Heart left ventricle (tissue), 16 donors: ENCODE results near the gene PLCD1. TPM values are rescaled to one million over a fixed set of nuclear protein-coding genes. Genes with fewer than 3 reads are reported as not detected.

Experiments
- ATAC-seq, 4 donors: fragments of 200-7000 bp; cut with Tn5 transposase; one replicate each; pipeline ENCODE4 v1.9.1; 2020 to 2022; ENCODE audit warnings: moderate library complexity in 4 of 4, mild to moderate bottlenecking in 3 of 4, moderate number of reproducible peaks in 1 of 4
- DNase-seq, 5 donors: peaks; one replicate each; pipeline ENCODE4 v3.0.0-alpha.2; 2020
- H3K27ac ChIP-seq, 12 donors: fragments of 200-600 bp; sonication (generic) in 4 of 12; one replicate each; pipeline versions ENCODE4 v1.5.0 to v1.8.0; 2016 to 2022; ENCODE audit warnings: mild to moderate bottlenecking in 2 of 12
- H3K27me3 ChIP-seq, 9 donors: fragments of 200-600 bp; sonication (generic) in 2 of 9; one replicate each; pipeline versions ENCODE4 v1.5.1 to v1.8.0; 2016 to 2022; ENCODE audit warnings: mild to moderate bottlenecking in 3 of 9
- H3K36me3 ChIP-seq, 9 donors: fragments of 200-600 bp; sonication (generic) in 2 of 9; one replicate each; pipeline versions ENCODE4 v1.5.0 to v1.8.0; 2018 to 2022; ENCODE audit warnings: mild to moderate bottlenecking in 2 of 9
- H3K4me1 ChIP-seq, 12 donors: fragments of 200-600 bp; sonication (generic) in 4 of 12; one replicate each; pipeline versions ENCODE4 v1.5.0 to v1.8.0; 2016 to 2022; ENCODE audit warnings: mild to moderate bottlenecking in 3 of 12
- H3K4me3 ChIP-seq, 12 donors: fragments of 200-600 bp; sonication (generic) in 4 of 12; one replicate each; pipeline versions ENCODE4 v1.5.0 to v1.8.0; 2017 to 2022; ENCODE audit warnings: mild to moderate bottlenecking in 9 of 12, moderate library complexity in 4 of 12
- H3K9me3 ChIP-seq, 12 donors: fragments of 200-600 bp; sonication (generic) in 4 of 12; one replicate each; pipeline versions ENCODE4 v1.5.0 to v1.8.0; 2016 to 2022; ENCODE audit warnings: mild to moderate bottlenecking in 1 of 12
- POLR2A ChIP-seq, 2 donors: fragments of 450-650 bp; IDR thresholded peaks; one replicate each; pipeline ENCODE4 v1.6.1; 2017; ENCODE audit warnings: antibody characterized with exemption in 2 of 2, mild to moderate bottlenecking in 2 of 2, moderate library complexity in 2 of 2
- WGBS, 4 donors: extraction: QIAGEN DNeasy Blood & Tissue Kit in 2 of 4; methylation state at CpG; one replicate each; pipeline versions ENCODE4 v1.1.5 to v1.1.7; 2013 to 2018; 5-methylcytosine and 5-hydroxymethylcytosine counted together
- intact Hi-C, 10 donors: fragments of 100-400 bp; cut with DNase I; formaldehyde crosslinking; loops; one replicate each; pipeline versions ENCODE4 v1.11.1 to v1.14.2; 2022
- polyA plus RNA-seq, 2 donors: library from polyadenylated mRNA; stranded (reverse); fragments of 200-250 nt; gene quantifications; one replicate each; pipeline ENCODE4 v1.2.3, GENCODE V29; 2013
- total RNA-seq, 9 donors: library from RNA; depleted of rRNA in 2 of 9; stranded (reverse); fragments of >200 nt in 2 of 9; fragmentation: NEBNext Ultra II Directional in 3 of 9; extraction: Animal tissue kit (Norgen Biotek cat#: 25700) in 3 of 9; gene quantifications; one replicate each; pipeline versions ENCODE4 v1.1.0 to v1.2.4, GENCODE V29; 2016 to 2023
- TF ChIP-seq, protein P1 (sequence below), 12 donors: fragments of 200-600 bp; sonication (generic) in 4 of 12; IDR thresholded peaks; one replicate each; pipeline versions ENCODE4 v1.5.0 to v1.8.0; 2018 to 2022; ENCODE audit warnings: antibody characterized with exemption in 12 of 12, mild to moderate bottlenecking in 5 of 12
- donor health status: ischemic (EF 13 %, LVEDD 7.1; RV severe dilation, severe dysfunction).
- donor health status: healthy with polysubstance abuse.
- donor health status: DM: no; HTN: yes; CAD: no.
- donor health status: DM: no; HTN: no; CAD: no.
- donor health status: ischemic (EF 25% LVEDD 6.9; RV normal size, moderate dysfunction).
- donor health status: ischemic (EF 25% LVEDD 5.7; RV mildly dilated, moderate dysfunction).
- donor health status: healthy.
- donor health status: DM: yes; HTN: yes; CAD: no.
- donor health status: ischemic (EF 35%, LVEDD 5.7; RV mildly dilated, moderate dysfunction).
- donor health status: nonischemic (EF 11% LVEDD 7.7; RV severe dilation, severe dysfunction).
- donor health status: DM: yes; HTN: yes; CAD: no.
- donor health status: PGD.
- donor health status: ischemic (EF 29% LVEDD 5.4; RV normal size, mild dysfunction).
- donor health status: nonischemic (EF 23%, LVEDD 6.1; RV moderate dilation, normal function).

Gene PLCD1
- total and polyA plus RNA-seq, 11 donors: 8.1 to 14.9 (median 11.6) TPM

DNA sequence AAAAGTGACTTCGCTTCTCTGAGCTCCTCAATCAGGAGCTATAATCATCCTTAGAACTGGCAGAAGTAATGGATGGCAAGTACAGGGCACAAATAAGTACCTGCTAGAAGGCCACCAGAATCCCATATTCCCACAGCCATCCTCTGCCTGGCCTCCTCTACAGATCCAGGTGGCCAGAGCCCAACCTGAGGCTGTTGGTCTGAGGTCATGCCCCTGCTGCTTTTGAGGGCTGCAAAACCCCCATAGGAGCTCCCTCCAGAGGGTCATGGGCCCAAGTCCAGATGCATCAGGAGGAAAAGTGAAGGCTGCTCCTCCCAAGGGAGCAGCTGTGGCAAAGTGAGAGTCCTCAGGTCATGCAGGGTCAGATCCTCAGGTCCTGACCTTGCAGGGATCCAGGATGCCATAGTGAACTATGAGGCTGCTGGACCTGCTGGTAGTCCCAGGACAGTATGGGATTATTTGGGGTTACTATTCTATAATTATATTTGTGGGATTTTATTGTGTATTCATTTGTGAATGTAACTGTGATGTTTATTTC lies 3.0 kb upstream of the PLCD1 start:
- 67 to 100% (median 98%) methylated on average over 1 of the region's 1 CpG for WGBS, 4 donors
- no peak for ATAC-seq
- DNase-seq: peak in 1 of 5 donors; percentile 12
- Histone ChIP-seq H3K9me3 (no peaks in the 10 kb centered on the region), H3K27ac (no peak overlapping the region), H3K36me3 (no peaks in the 10 kb centered on the region), H3K4me3 (no peak overlapping the region), H3K4me1 (peaks cover 0 to 31% (median 12%) of the 10 kb centered on the region in 12 donors), H3K27me3 (peaks cover 0 to 7% (median 0%) of the 10 kb centered on the region in 9 donors)
- TF ChIP-seq, protein P1, sequence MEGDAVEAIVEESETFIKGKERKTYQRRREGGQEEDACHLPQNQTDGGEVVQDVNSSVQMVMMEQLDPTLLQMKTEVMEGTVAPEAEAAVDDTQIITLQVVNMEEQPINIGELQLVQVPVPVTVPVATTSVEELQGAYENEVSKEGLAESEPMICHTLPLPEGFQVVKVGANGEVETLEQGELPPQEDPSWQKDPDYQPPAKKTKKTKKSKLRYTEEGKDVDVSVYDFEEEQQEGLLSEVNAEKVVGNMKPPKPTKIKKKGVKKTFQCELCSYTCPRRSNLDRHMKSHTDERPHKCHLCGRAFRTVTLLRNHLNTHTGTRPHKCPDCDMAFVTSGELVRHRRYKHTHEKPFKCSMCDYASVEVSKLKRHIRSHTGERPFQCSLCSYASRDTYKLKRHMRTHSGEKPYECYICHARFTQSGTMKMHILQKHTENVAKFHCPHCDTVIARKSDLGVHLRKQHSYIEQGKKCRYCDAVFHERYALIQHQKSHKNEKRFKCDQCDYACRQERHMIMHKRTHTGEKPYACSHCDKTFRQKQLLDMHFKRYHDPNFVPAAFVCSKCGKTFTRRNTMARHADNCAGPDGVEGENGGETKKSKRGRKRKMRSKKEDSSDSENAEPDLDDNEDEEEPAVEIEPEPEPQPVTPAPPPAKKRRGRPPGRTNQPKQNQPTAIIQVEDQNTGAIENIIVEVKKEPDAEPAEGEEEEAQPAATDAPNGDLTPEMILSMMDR (IDR thresholded peaks at IDR 0.05): no peak
- no peak for TF ChIP-seq POLR2A (IDR thresholded peaks at IDR 0.05)
- intact Hi-C loops: no loop called here

DNA sequence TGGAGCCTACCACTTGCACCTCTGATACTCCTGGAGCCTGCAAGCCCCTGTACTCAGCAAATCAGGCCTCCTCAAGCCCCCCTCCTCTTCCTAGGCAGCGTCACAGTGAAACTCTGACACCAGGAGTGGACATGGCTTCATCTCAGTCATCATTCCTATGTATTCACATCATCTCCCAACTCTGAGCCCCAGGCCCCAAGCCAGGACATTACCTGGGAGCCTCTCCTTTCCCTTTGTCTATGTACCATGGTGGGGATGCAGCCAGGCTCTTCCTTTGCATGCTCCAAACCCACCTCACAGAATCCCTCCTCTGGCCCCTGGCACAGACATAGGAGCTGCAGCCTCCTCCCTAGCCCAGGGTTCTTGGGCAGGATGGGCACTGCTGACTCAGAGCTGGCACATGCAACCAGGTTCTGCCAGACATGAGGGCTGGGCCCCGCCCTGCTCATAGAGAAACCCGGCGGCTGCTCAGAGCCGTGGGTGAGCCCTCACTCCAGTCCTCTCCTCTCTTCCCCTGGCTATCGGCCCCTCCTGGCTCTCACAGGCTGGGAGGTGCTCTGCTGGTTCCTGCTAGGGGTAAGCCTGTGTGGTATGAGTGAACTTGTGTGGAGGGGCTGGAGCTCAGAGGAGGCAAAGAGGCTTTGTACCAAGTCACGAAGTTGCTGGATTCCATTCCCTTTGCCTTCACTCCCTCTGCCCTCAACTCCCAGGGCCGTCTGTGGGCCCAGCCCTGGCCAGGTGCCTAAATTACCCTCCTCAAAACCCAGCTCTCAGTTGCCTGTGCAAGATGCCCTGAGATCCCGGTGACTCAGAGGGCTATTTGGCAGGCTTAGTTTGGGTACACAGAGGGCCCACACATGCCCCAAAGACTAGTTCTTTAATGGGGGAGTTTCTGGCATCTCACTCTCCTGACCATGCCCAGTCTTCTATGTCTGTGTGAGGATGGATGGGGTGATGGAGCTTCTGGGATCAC lies 1.9 kb upstream of the PLCD1 start:
- no peak for TF ChIP-seq POLR2A (IDR thresholded peaks at IDR 0.05)
- Histone ChIP-seq H3K4me1 (peaks cover 0 to 31% (median 12%) of the 10 kb centered on the region in 12 donors), H3K27me3 (peaks cover 0 to 7% (median 0%) of the 10 kb centered on the region in 9 donors), H3K9me3 (no peaks in the 10 kb centered on the region), H3K36me3 (no peaks in the 10 kb centered on the region), H3K4me3 (no peak overlapping the region), H3K27ac (peak overlapping the region in 1 of 12 donors; percentile 87)
- DNase-seq (peak in 2 of 5 donors; percentile 60 to 63), ATAC-seq (peak in 3 of 4 donors; percentile 21 to 32 (median 31))
- 51 to 58% (median 58%) methylated on average over 4 to 9 of the region's 9 CpGs for WGBS, 4 donors
- intact Hi-C loops: no loop called here

DNA sequence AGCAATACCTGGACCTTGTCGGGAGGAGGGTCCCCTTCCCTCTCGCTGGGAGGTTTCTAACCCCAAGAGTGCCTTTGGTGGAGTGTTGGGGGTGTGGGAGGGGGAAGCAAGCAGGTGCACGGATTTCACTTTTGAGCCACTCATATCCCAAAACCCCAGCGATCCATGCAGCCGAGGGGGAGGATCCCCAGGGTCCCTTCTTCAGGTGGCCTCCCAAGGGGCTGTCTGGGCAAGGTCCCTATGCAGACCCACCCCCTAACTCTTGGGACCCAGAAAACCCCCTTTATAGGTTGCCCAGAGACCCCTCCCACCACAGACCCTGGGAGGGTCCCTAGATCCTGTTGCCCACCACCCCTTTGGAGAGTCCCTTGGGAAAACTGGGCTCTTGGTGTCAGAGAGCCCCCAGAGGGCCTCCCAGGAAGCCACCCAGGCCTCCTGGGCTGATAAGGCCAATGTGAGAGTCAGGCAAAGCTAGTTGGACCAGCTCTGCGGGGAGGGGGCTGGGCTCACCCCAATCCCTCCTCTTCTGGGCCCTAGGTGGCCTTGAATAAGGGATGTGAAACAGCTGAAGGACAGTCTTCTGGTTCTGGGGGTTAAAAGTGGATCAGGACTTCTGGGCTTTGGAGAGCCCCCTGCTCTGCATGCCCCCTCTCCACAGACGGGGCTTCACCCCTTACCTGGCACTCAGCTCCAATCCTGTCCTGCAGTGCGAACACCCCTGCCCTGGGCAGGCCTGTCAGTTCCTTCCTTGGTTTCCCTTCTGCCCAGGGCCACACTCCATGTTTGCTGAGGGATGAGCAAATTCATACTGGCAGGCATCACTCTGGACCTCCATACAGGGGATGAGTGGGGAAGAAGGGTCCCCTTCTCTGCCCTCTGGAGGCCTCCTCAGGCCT lies 932 bp upstream of the PLCD1 start:
- 38 to 47% (median 44%) methylated on average over 7 to 8 of the region's 8 CpGs for WGBS, 4 donors
- TF ChIP-seq, protein P1 (IDR thresholded peaks at IDR 0.05): no peak
- no peak for TF ChIP-seq POLR2A (IDR thresholded peaks at IDR 0.05)
- Histone ChIP-seq H3K4me3 (peak overlapping the region; percentile 44 to 90 (median 72)), H3K27ac (peak overlapping the region; percentile 51 to 90 (median 70)), H3K27me3 (peaks cover 0 to 7% (median 0%) of the 10 kb centered on the region in 9 donors), H3K36me3 (no peaks in the 10 kb centered on the region), H3K4me1 (peaks cover 0 to 38% (median 18%) of the 10 kb centered on the region in 12 donors), H3K9me3 (no peaks in the 10 kb centered on the region)
- DNase-seq (peak in 1 of 5 donors; percentile 37), ATAC-seq (no peak)
- intact Hi-C loops: no loop called here

DNA sequence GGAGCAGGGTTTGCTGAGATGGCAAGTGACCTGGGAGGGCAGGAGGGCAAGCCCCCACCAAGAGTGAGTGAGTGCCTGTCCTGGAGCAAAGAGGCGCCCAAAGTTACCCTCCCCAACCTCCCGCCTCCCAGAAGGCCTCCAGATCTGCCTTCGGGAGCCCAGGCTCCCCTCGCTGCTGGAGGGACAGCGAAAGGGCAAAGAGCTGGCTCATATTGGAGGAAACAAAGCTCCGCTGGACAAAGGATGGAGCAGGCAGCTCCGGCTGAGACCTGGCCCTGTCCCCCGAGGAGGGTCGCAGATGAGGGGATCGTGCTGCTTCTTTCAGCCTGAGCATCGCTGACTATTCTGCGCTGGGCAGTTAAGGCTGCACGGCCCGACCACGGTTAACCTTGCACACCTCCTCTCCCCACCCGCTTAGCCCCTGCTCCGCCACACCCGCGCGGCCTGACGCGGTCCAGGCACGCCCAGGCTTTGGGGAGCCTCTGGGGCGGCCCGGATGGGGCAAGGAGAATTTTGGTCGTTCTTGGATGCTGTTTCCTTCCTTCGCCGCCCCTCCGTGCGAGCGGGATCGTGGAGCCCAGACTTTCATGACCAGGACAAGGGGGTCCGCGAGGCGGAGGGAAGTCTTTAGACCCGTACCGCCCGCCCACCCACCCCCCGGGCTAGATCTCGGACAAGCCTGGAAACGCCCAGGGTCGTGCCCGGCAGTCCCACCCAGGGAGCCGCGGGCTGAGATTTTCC lies 651 bp downstream of the PLCD1 start:
- intact Hi-C loops: no loop called here
- H3K27me3 ChIP-seq: peaks cover 0 to 7% (median 0%) of the 10 kb centered on the region in 9 donors
- H3K9me3 ChIP-seq: no peaks in the 10 kb centered on the region
- WGBS, 4 donors: 16 to 31% (median 22%) methylated on average over 19 to 45 of the region's 45 CpGs
- peaks cover 0 to 41% (median 22%) of the 10 kb centered on the region in 12 donors for H3K4me1 ChIP-seq
- H3K4me3 ChIP-seq: peak overlapping the region; percentile 44 to 90 (median 72)
- H3K27ac ChIP-seq: peak overlapping the region; percentile 4 to 90 (median 70)
- no peaks in the 10 kb centered on the region for H3K36me3 ChIP-seq
- TF ChIP-seq, protein P1 (IDR thresholded peaks at IDR 0.05): no peak
- DNase-seq (peak in 2 of 5 donors; percentile 34 to 64), ATAC-seq (no peak)
